Middle frontal gyrus (tissue), 1 donor: ENCODE results near the gene ARHGEF19.
"Not testable (repeated sequence)": the region's sequence is repeated elsewhere in the genome, so short reads cannot be mapped to it uniquely, and the experiment has no call there.

Experiments
- DNase-seq: peaks from one replicate; pipeline ENCODE4 v3.0.0-alpha.2; 2015; ENCODE audit warnings: low spot score; ENCODE audit errors: extremely low spot score

The ARHGEF19 gene

GRCh38 chr1:16212251-16212961, at the start of gene ARHGEF19:
Gene ARHGEF19 (minus strand): TSS chr1:16212652. CDS start chr1:16209054, 3,598 bp downstream.
- no peak for DNase-seq

- DNase-seq = no peak
These were observed 49.6 kb upstream of the ARHGEF19 start for GRCh38 chr1:16262067-16262466.

GRCh38 chr1:16260814-16261213, 48.4 kb upstream of the ARHGEF19 start:
- no peak for DNase-seq

- DNase-seq = no peak
These were observed 46.2 kb upstream of the ARHGEF19 start for GRCh38 chr1:16258591-16259135.

DNA sequence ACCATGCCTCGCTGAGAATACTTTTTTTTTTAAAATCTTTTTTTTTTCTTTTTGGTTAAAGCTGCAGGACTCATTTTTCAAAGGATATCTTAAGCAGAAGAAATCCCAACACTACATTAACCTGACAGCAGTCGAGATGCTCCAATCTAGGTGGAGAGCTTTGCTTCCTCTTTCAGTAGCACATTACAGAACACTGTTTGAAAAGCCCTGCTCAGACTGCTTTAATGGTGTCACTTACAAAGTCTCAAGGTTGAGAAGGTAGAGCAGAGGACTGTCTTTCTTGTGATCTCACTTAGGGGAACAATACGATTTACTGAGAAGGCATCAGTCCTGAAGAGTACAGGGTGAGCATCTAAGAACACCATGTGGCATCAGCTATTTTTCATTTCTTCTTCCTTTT, 45.5 kb upstream of the ARHGEF19 start:
- no peak for DNase-seq

- DNase-seq = not testable (repeated sequence)
These were observed 45.1 kb upstream of the ARHGEF19 start for GRCh38 chr1:16257556-16257955.

DNA sequence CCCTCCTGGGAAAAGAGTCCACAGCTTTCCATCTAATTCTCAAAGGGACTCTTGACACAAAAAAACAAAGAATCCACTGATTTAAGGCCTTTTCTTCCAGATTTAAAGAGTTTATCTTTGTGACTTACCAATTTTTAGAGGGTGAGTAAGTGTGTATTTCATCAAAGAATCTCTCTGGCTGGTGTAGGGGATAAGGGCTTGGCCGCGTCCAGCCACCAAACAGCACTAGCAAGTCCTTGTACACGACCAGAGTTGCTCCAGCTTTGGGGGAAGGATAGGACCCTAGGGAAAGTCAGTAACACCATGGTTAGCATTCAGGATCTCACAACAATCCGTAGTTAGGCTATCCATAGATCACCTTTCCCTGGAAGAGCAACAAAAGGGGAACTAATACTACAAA, 44.0 kb upstream of the ARHGEF19 start:
- no peak for DNase-seq

GRCh38 chr1:16254263-16254928, 41.9 kb upstream of the ARHGEF19 start:
- DNase-seq = no peak

DNA sequence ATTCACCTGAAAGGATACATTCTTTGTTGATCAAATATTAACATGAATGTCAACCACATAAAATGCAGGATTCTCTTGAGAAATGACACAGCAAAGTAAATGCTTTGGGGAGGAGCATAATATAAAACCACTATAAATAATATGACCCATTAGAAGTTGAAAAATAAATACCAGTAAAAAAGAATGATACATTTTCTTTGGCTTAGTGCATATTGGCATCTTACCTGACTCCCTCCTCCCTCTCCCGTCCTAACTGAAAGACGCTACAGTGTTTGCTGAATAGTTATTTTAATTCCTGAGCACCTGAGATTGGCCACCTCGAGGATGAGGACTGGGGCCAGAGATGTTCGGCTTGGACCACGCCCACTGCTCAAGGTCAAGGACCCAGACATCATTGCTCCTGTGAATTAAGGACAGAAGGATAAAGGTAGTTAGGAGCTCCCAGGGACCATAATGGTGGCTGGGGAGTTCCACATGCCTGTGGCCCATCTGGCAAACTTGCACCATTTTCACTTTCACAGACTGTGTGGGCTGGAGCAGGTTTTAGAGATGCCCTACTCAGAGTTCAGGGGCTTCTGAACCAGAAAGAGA, 41.0 kb upstream of the ARHGEF19 start:
- no peak for DNase-seq

DNA sequence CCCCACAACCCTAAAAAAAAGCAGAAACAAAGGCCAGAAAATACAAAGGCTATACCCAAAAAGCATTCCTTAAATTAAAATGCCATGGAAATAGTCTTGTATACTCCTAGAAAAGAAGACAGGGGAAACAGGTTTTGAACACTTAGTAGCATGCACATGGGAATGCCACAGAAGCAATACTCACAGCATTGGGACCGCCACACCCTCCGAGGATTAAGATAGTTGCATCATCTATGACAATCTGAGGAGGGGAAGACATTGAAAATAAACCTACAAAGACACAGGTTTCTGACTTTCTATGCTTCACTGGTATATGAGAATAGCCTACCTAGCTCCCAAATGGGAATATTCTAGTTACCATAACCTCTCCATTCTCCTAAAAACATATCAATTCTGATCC, 40.5 kb upstream of the ARHGEF19 start:
- no peak for DNase-seq

GRCh38 chr1:16251381-16251780, 38.9 kb upstream of the ARHGEF19 start:
- no peak for DNase-seq

DNA sequence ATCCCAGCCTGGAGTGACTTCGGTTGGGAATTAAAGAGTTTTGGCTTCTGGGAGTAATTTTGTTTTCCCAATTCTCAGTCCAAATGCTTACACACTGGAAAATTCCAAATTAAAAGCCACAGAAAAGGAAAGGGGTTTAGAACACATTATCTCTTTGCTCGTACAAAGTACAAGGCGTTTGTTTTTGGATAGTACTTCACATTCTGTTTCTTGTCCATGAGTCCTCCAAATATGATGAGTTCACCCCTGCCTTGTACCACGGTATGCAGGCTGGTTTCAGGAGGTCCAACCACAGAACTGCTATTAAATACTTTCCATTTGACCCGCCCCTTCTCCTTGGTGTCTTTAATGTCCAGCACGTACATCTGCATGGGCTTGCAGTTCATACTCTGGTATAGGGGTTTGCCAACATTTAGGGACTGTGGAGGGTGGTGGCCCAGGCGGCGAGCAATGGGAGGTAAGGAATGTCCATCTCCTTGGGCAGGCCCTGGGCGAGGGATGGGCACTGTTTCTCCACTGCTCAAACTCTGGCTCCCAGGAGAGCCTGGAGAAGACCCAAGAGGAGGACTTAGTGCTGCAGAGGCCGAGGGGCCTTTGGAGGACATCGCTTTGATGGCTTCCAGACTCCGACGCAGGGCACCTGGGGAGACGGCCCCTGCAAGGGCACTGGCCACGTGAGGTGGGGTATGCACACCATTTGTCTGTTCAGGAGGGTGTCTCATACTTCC, 38.2 kb upstream of the ARHGEF19 start:
- DNase-seq = no peak

GRCh38 chr1:16249596-16250241, 37.3 kb upstream of the ARHGEF19 start:
- no peak for DNase-seq

GRCh38 chr1:16248603-16249516, 36.4 kb upstream of the ARHGEF19 start:
- peak; percentile 34 for DNase-seq

DNA sequence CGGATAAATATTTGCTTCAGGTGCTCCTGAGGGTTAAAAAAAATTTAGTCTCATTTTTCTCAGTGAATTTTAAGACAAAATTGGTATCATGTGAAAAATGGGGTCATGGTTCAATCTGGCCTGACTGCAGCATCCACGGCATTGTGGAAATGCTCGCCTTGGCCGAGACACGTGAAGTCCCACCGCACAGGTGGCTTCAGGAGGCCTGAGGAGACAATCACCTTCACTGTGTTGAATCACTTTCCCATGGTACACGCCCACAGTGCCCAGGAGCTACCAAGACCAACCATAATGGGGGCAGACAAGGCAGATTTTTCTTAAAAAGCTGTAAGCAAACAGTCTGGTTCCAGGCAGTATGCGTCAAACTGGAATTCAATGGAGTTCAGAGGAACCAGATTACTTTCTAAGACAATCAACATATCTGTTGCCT, 35.6 kb upstream of the ARHGEF19 start:
- DNase-seq = no peak

DNA sequence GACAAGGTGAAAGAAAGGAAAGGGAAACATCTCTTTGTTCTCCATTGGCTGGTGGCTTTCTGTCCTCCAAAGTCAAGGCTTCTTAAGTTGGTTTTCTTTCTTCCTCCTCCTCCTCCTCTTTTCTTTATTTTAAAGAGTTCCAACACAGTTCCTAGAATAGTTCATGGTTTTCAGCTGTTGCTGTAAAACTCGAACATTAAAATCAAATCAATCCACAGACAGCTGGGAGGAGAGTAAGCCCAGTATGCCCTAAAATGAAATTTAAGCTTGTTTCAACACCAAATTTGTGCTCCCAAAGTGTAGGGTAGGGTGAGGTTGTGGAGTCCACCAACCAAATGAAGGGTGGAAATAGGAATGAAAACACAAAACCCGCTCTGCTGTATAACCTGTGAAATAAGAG, 35.0 kb upstream of the ARHGEF19 start:
- DNase-seq = no peak

- DNase-seq = no peak
These were observed 34.5 kb upstream of the ARHGEF19 start for GRCh38 chr1:16246961-16247360.

GRCh38 chr1:16246239-16246638, 33.8 kb upstream of the ARHGEF19 start:
- not testable (repeated sequence) for DNase-seq

DNA sequence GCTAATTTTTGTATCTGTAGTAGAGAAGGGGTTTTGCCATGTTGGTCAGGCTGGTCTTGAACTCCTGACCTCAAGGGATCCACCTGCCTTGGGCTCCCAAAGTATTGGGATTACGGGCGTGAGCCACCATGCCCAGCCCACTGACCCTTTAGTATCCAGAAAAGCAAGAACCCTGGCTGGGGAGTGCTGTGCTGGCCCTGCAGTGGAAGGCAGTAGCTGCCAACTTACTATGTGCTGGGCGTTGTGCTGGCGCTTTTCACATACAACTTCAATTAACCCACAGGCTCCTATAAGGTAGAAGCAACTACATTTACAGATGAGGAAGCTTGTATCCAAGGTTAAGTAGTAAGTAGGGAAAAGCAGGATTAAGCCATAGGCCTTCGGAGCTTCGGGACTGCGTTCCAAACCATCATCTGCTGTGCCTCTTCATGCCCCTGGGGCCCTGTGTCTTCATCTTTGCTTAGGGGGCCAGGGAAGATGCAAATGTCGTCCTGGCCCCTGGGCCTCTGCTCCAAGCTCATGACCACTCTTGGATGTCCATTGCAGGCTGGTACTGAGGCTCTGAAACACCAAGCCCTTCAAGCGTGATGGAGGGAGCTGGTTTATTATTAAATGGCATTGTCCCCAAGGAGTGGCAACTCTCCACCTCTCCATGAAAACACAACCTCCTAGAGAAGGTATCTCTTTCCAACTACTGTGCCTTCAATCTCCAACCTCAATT, 33.2 kb upstream of the ARHGEF19 start:
- DNase-seq = no peak
